Fibroblast of skin of left biceps (primary cell): ENCODE data around the gene ANAPC2.

Experiments used
- DNase-seq, 2 experiments: peaks; one replicate each; pipeline ENCODE4 v3.0.0-alpha.2; 2013; ENCODE audit warnings: low read depth in 2 of 2

The ANAPC2 gene

GRCh38 chr9:137175345-137175961 is 12.9 kb downstream of the ANAPC2 start:
- DNase-seq = no peak

GRCh38 chr9:137174722-137175293 is 13.6 kb downstream of the ANAPC2 start:
- DNase-seq = no peak

GRCh38 chr9:137173796-137174664 is 14.3 kb downstream of the ANAPC2 start:
- no peak for DNase-seq

GRCh38 chr9:137172901-137173795 is 15.2 kb downstream of the ANAPC2 start:
- no peak for DNase-seq

- no peak for DNase-seq
Observed at GRCh38 chr9:137171149-137171900, 17.0 kb downstream of the ANAPC2 start.

- DNase-seq = no peak
Observed at GRCh38 chr9:137170486-137171148, 17.7 kb downstream of the ANAPC2 start.

- DNase-seq = no peak
Observed at GRCh38 chr9:137169896-137170358, 18.4 kb downstream of the ANAPC2 start, which contains the start of gene LRRC26. Gene LRRC26, minus strand, starts transcription at chr9:137170051. Its CDS starts 108 bp downstream, at chr9:137169943.

GRCh38 chr9:137168904-137169856 is 19.2 kb downstream of the ANAPC2 start:
- DNase-seq = no peak

GRCh38 chr9:137168573-137168903 is 19.8 kb downstream of the ANAPC2 start:
- no peak for DNase-seq

- no peak for DNase-seq
Observed at GRCh38 chr9:137167747-137168572, 20.4 kb downstream of the ANAPC2 start.

GRCh38 chr9:137167277-137167746 is 21.0 kb downstream of the ANAPC2 start:
- no peak for DNase-seq

GRCh38 chr9:137166380-137167229 is 21.8 kb downstream of the ANAPC2 start:
- DNase-seq = no peak

- DNase-seq = no peak
Observed at GRCh38 chr9:137165250-137165836, 23.0 kb downstream of the ANAPC2 start.

- no peak for DNase-seq
Observed at GRCh38 chr9:137164370-137165249, 23.8 kb downstream of the ANAPC2 start.

GRCh38 chr9:137163805-137164204 is 24.6 kb downstream of the ANAPC2 start:
- DNase-seq = no peak

GRCh38 chr9:137163365-137163715 is 25.0 kb downstream of the ANAPC2 start:
- DNase-seq = no peak
